CD4-positive, alpha-beta T cell treated with Interleukin-17A for 1 hour (primary cell): Measurements from ENCODE around the gene SEPSECS.

Experiments
- DNase-seq: peaks from one replicate; pipeline ENCODE4 v3.0.0-alpha.2; 2020

SEPSECS gene

GRCh38 chr4:25154594-25155265 is 5.5 kb downstream of the SEPSECS start:
- no peak for DNase-seq

GRCh38 chr4:25146076-25146475 is 14.2 kb downstream of the SEPSECS start:
- no peak for DNase-seq

- DNase-seq = peak; percentile 35
Observed at GRCh38 chr4:25144870-25145481, 15.3 kb downstream of the SEPSECS start.

GRCh38 chr4:25142468-25142867 is 17.8 kb downstream of the SEPSECS start:
- no peak for DNase-seq

GRCh38 chr4:25141592-25141991 is 18.7 kb downstream of the SEPSECS start:
- DNase-seq = no peak

GRCh38 chr4:25133132-25133531 is 27.1 kb downstream of the SEPSECS start:
- no peak for DNase-seq

GRCh38 chr4:25131926-25132325 is 28.3 kb downstream of the SEPSECS start:
- no peak for DNase-seq

- no peak for DNase-seq
Observed at GRCh38 chr4:25131381-25131780, 28.9 kb downstream of the SEPSECS start.

GRCh38 chr4:25129917-25130316 is 30.3 kb downstream of the SEPSECS start:
- no peak for DNase-seq

- no peak for DNase-seq
Observed at GRCh38 chr4:25128671-25129070, 31.6 kb downstream of the SEPSECS start.

- no peak for DNase-seq
Observed at GRCh38 chr4:25123236-25123635, 37.0 kb downstream of the SEPSECS start.

- no peak for DNase-seq
Observed at GRCh38 chr4:25120146-25120940, 39.9 kb downstream of the SEPSECS start.

- DNase-seq = no peak
Observed at GRCh38 chr4:25117716-25118472, 42.4 kb downstream of the SEPSECS start.

- DNase-seq = no peak
Observed at GRCh38 chr4:25117274-25117673, 43.0 kb downstream of the SEPSECS start.

- no peak for DNase-seq
Observed at GRCh38 chr4:25113915-25114904, 46.0 kb downstream of the SEPSECS start.

GRCh38 chr4:25112995-25113380 is 47.3 kb downstream of the SEPSECS start:
- DNase-seq = no peak

- no peak for DNase-seq
Observed at GRCh38 chr4:25112366-25112994, 47.8 kb downstream of the SEPSECS start.

GRCh38 chr4:25111648-25112196 is 48.5 kb downstream of the SEPSECS start:
- no peak for DNase-seq

GRCh38 chr4:25110527-25111329 is 49.5 kb downstream of the SEPSECS start:
- no peak for DNase-seq

- DNase-seq = no peak
Observed at GRCh38 chr4:25109511-25109910, 50.7 kb downstream of the SEPSECS start.
